Measurements from ENCODE around the gene UAP1L1.

DNA sequence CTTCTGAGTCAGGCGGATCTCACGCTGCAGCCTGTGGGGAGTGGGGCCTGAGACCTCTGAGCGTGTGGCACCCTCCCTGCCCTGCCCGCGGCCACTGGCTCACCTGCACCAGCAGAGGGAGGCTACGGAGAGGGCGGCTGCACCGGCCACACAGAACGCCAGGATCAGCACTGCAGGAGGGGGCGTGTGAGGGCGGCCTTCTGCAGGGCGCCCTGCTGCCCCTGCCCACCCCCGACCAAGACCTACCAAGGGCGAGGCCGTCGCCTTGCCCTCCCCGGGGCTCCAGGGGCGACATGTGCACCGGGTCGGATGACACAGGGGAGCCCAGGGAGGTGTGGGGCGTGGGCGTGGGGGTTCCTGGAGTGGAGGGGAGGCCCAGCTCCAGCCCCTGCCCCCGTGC is 36.7 kb upstream of the UAP1L1 start:
- TF ChIP-seq TAF1 (IDR thresholded peaks at IDR 0.05; ENCODE audit: low read depth, low read length) (no peak), HDAC6 (IDR thresholded peaks at IDR 0.05; ENCODE audit: low read depth, low read length) (no peak), RXRA (IDR thresholded peaks at IDR 0.05; ENCODE audit: insufficient read depth, low read depth, low read length) (no peak), RAD21 (IDR thresholded peaks at IDR 0.05 in 1 of 2, conservative IDR thresholded peaks at IDR 0.05 in 1 of 2; ENCODE audit: low read depth in 2 of 2, low read length in 2 of 2) (no peak)
- TF ChIP-seq, protein P1, sequence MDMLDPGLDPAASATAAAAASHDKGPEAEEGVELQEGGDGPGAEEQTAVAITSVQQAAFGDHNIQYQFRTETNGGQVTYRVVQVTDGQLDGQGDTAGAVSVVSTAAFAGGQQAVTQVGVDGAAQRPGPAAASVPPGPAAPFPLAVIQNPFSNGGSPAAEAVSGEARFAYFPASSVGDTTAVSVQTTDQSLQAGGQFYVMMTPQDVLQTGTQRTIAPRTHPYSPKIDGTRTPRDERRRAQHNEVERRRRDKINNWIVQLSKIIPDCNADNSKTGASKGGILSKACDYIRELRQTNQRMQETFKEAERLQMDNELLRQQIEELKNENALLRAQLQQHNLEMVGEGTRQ (IDR thresholded peaks at IDR 0.05; ENCODE audit: low read length), result no peak
- TF ChIP-seq, protein P2, sequence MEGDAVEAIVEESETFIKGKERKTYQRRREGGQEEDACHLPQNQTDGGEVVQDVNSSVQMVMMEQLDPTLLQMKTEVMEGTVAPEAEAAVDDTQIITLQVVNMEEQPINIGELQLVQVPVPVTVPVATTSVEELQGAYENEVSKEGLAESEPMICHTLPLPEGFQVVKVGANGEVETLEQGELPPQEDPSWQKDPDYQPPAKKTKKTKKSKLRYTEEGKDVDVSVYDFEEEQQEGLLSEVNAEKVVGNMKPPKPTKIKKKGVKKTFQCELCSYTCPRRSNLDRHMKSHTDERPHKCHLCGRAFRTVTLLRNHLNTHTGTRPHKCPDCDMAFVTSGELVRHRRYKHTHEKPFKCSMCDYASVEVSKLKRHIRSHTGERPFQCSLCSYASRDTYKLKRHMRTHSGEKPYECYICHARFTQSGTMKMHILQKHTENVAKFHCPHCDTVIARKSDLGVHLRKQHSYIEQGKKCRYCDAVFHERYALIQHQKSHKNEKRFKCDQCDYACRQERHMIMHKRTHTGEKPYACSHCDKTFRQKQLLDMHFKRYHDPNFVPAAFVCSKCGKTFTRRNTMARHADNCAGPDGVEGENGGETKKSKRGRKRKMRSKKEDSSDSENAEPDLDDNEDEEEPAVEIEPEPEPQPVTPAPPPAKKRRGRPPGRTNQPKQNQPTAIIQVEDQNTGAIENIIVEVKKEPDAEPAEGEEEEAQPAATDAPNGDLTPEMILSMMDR (IDR thresholded peaks at IDR 0.05; ENCODE audit: control extremely low read depth in 1 of 3, insufficient read depth in 1 of 3, low read depth in 1 of 3, low read length in 3 of 3), result no peak
